Activated CD8-positive, alpha-beta T cell treated with anti-CD3 and anti-CD28 coated beads for 36 hours (primary cell): ENCODE measurements around the gene UQCC2. TPM values are rescaled to one million over a fixed set of nuclear protein-coding genes. Genes with fewer than 3 reads are reported as not detected.

Source experiments
- ATAC-seq: fragments of 200-7000 bp; cut with Tn5 transposase; one replicate; pipeline ENCODE4 v1.10.0; 2021; ENCODE audit warnings: mild to moderate bottlenecking, moderate library complexity
- CTCF ChIA-PET: fragments of 350-600 bp; sonication (Branson Sonifier 250); formaldehyde crosslinking; loops from one replicate; lab custom pipeline; 2021; ENCODE audit warnings: antibody characterized with exemption; lab: Charles Lee
- POLR2A ChIA-PET: fragments of 350-600 bp; sonication (Branson Sonifier 250); formaldehyde crosslinking; loops from one replicate; lab custom pipeline; 2021; ENCODE audit warnings: antibody characterized with exemption; lab: Charles Lee
- DNase-seq: peaks from one replicate; pipeline ENCODE4 v3.0.0-alpha.2; 2020
- H3K27ac Mint-ChIP-seq: one replicate; pipeline ENCODE4 v1.8.0; 2021; ENCODE audit warnings: mild to moderate bottlenecking, mixed read lengths
- H3K27me3 Mint-ChIP-seq: one replicate; pipeline ENCODE4 v1.8.0; 2021; ENCODE audit warnings: mixed read lengths
- H3K36me3 Mint-ChIP-seq: one replicate; pipeline ENCODE4 v1.8.0; 2021; ENCODE audit warnings: low read depth, mixed read lengths
- H3K4me1 Mint-ChIP-seq: one replicate; pipeline ENCODE4 v1.8.0; 2021; ENCODE audit warnings: low read depth, mixed read lengths
- H3K4me3 Mint-ChIP-seq: one replicate; pipeline ENCODE4 v1.8.0; 2021; ENCODE audit warnings: mild to moderate bottlenecking, moderate library complexity, mixed read lengths
- H3K9me3 Mint-ChIP-seq: one replicate; pipeline ENCODE4 v1.8.0; 2021; ENCODE audit warnings: mixed read lengths
- CTCF ChIP-seq: fragments of 200-600 bp; IDR thresholded peaks from one replicate; pipeline ENCODE4 v1.8.0; 2022; ENCODE audit warnings: antibody characterized with exemption, mild to moderate bottlenecking
- intact Hi-C: fragments of 100-400 bp; cut with micrococcal nuclease; formaldehyde crosslinking; loops from one replicate; pipeline ENCODE4 v1.10.0; 2022
- total RNA-seq, 2 experiments: library from RNA; stranded (reverse); gene quantifications; one replicate each; pipeline ENCODE4 v1.2.3, GENCODE V29; 2021

Gene UQCC2
- total RNA-seq, 2 experiments from 2014 or later, result 127 to 128 TPM

- CTCF ChIA-PET, result interaction anchor here (1.0 to 1.3 kb wide), 2 partner anchors 9 to 50 kb away, joined by 3 to 6 read pairs; partner anchors contain the start of gene UQCC2
- Mint-ChIP-seq H3K4me1 (peaks cover 13% of the 10 kb centered on the region), H3K4me3 (no peak overlapping the region), H3K27ac (no peak overlapping the region), H3K27me3 (peaks cover 3% of the 10 kb centered on the region), H3K36me3 (no peaks in the 10 kb centered on the region), H3K9me3 (no peaks in the 10 kb centered on the region)
- POLR2A ChIA-PET, result no interaction called here
- ATAC-seq (no peak), DNase-seq (no peak)
- intact Hi-C loops, result no loop called here
- TF ChIP-seq CTCF, result no peak
These were observed 9.5 kb upstream of the UQCC2 start for GRCh38 chr6:33720998-33721397.

GRCh38 chr6:33719326-33719987 lies 8.0 kb upstream of the UQCC2 start:
- intact Hi-C loops, result no loop called here

GRCh38 chr6:33718713-33719112 lies 7.2 kb upstream of the UQCC2 start:
- intact Hi-C loops, result no loop called here
- Mint-ChIP-seq H3K4me3 (no peak overlapping the region), H3K9me3 (no peaks in the 10 kb centered on the region), H3K4me1 (peaks cover 3% of the 10 kb centered on the region), H3K36me3 (no peaks in the 10 kb centered on the region), H3K27me3 (peaks cover 3% of the 10 kb centered on the region), H3K27ac (no peak overlapping the region)
- DNase-seq, result no peak
- ATAC-seq, result no peak
- ChIA-PET CTCF (no interaction called here), POLR2A (no interaction called here)
- no peak for TF ChIP-seq CTCF

More at GRCh38 chr6:33719326-33719987, 8.0 kb upstream of the UQCC2 start:
- no peak for DNase-seq
- no peaks in the 10 kb centered on the region for H3K36me3 Mint-ChIP-seq
- no peak for ATAC-seq
- no peaks in the 10 kb centered on the region for H3K9me3 Mint-ChIP-seq
- ChIA-PET POLR2A (no interaction called here), CTCF (no interaction called here)
- peaks cover 3% of the 10 kb centered on the region for H3K27me3 Mint-ChIP-seq
- TF ChIP-seq CTCF, result no peak
- H3K27ac Mint-ChIP-seq, result no peak overlapping the region
- H3K4me1 Mint-ChIP-seq, result peaks cover 9% of the 10 kb centered on the region
- H3K4me3 Mint-ChIP-seq, result no peak overlapping the region

- CTCF ChIA-PET, result no interaction called here
- Mint-ChIP-seq H3K36me3 (no peaks in the 10 kb centered on the region), H3K4me3 (no peak overlapping the region), H3K27me3 (peaks cover 3% of the 10 kb centered on the region), H3K4me1 (no peaks in the 10 kb centered on the region), H3K27ac (no peak overlapping the region), H3K9me3 (no peaks in the 10 kb centered on the region)
- DNase-seq (no peak), ATAC-seq (no peak)
- TF ChIP-seq CTCF, result no peak
- intact Hi-C loops, result no loop called here
- POLR2A ChIA-PET, result no interaction called here
These were observed 6.5 kb upstream of the UQCC2 start for GRCh38 chr6:33717934-33718455.

- peaks cover under 1% of the 10 kb centered on the region for H3K4me1 Mint-ChIP-seq
- no peaks in the 10 kb centered on the region for H3K36me3 Mint-ChIP-seq
- no peak overlapping the region for H3K4me3 Mint-ChIP-seq
- CTCF ChIA-PET, result interaction anchor here (1.9 kb wide), 1 partner anchor 27 kb away, joined by 4 read pairs; no protein-coding TSS in a partner anchor
- POLR2A ChIA-PET, result no interaction called here
- no peaks in the 10 kb centered on the region for H3K9me3 Mint-ChIP-seq
- no peak for TF ChIP-seq CTCF
- DNase-seq (no peak), ATAC-seq (no peak)
- H3K27me3 Mint-ChIP-seq, result peaks cover 3% of the 10 kb centered on the region
- intact Hi-C loops, result no loop called here
- H3K27ac Mint-ChIP-seq, result no peak overlapping the region
These were observed 5.6 kb upstream of the UQCC2 start for GRCh38 chr6:33716890-33717632.
